Stimulated activated CD4-positive, alpha-beta T cell treated with anti-CD3 and anti-CD28 coated beads, Interleukin-4, amount 100 ng/mL, for 24 hours (primary cell): ENCODE results near the gene RBMS1.

Experiments used
- DNase-seq: peaks from one replicate; pipeline ENCODE4 v3.0.0-alpha.2; 2020

RBMS1 gene

DNA sequence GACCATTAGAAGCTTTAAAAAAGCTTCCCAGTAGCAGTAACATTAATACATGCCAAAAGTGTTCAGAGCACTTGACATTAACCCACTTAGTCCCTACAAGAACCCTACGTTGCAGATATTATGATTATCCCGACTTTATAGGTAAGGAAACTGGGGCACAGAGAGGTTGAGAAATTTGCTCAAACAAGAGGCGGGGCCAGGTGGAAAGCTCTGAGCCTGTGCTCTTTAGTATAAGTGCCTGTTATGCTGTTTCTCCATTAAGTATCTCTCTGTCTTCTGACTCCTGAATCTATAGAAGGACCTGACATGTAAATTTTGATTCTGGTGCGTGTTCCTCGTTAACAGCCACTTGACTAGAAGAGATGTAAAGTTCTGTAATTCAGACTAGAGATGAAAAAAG, 139.8 kb downstream of the RBMS1 start:
- no peak for DNase-seq

DNA sequence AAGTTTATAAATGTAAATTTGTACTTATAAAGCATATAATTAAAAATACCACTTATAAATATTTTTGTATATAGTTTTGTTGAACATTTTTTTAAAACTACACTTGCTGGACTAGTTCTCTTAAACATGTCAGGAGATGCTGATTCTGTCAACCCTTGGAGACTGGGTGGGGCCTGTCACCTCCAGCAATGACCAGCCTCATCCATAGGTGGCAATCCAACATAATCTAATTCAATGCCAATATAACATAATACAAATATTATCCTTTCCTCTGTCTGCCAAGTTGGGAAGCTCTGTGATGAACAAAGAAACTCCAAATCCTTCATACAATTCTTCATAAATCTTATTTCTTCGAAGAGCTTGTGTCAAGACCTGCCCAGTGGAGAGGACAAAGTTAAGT, 140.4 kb downstream of the RBMS1 start:
- DNase-seq: peak; percentile 32

DNA sequence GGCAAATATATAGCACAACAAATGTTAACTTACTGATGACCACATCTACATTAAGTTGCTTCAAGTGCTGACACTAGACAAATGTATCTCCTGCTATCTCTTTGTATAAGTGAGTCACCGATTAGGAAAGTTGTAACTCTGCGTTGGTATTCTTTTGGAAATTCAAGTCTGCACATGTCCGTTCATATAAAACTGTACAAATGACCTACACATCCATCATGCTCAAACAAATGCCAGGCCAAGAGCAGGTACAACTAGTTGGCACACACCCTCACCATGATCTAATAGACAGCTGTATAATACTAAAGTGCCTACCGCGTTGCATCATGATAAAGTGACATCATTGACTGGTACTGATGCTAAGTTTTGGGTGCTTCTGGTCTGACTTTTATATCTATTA, 141.1 kb downstream of the RBMS1 start:
- no peak for DNase-seq

DNA sequence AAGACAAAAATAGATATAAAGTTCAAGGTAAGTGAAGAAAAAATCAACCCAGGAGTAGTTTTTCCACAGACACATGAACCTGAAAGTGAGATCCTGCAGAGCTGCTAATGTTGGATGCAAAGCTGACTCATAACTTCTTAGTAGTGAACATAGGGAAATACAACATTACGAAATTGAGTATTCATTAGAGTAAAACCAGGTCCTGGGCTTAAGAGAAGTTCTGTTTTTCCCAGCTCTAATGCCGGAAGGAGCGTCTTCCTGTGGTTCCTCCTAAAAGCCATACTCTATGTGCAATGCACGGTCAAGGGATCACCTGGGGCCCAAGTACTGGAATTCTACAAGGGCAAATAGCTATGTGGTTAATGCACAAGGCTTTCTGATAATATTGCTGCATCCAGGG, 141.7 kb downstream of the RBMS1 start:
- no peak for DNase-seq

DNA sequence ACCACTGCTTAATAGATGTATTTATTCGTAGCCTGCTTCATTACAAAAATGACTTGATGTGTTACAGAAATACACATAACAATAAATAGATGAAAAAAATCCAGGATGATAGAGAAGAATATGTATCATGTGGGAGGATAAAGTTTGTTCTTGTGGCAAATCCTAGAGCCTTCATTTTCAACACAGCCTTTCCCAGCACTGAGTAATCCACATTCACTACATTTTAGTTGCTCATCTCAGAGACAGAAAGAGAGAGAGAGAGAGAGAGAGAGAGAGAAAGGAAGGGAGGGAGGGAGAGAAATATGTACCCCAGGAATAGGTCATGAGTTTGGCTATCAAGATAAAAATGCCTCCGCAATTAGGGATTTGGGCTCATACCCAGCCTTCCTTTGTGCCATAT, 144.3 kb downstream of the RBMS1 start:
- no peak for DNase-seq

DNA sequence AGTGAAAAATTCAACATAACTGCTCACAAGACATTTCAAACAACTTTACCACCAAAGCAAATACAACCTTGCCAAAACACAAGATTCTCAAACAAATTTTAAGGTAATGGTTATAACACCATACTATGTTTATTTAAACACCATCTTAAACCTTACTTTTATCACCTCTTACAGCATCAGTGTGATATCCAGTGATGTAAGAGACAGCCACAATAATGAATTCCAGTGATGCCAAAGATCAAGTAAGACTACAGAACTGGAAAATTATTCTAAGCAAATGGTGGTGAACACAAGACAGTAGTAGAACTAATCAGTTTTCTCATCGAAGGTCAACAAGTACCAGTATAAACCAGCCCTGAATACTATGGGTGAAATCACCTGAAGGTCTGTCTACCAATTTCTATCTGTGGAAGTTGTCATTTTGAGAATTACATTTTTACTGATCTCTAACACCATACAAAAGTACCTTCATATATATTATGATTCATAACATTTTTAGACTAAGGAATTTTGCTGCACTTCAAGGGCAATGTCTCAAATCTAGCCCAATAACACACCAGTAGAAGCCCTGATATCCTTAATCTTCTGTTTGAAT, 146.2 kb downstream of the RBMS1 start:
- DNase-seq: no peak

DNA sequence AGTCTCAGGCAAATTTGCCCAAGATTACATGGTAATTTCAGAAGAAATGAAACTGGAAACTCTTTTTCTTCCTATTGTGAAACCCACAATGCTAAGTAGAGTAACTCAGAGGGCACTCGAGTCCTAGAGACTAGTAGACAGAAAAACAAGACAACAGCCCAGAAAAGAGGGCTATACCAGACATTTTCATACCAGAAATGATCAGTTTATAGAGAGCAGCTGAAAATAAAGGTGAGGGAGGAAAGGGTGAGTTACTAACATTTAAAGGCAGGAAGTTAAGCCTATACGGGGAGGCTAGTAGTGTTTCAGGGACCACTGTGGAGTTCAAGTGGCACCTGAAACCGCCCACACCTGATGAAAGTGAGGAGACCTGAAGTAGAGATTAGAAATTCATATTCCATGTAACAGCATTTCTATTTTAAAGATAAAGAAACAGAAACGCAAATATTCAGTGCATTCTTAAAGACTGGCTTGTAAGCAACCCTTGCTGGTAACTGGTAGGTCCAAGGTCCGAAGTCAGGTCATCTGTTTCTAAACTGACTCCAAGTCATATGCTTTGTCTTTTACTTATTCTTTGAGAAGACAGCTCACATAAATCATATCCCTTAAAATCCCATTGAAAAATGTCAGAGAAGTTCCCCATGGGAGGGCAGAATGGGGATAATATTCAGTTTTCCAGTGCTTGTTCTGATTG, 148.4 kb downstream of the RBMS1 start:
- no peak for DNase-seq

DNA sequence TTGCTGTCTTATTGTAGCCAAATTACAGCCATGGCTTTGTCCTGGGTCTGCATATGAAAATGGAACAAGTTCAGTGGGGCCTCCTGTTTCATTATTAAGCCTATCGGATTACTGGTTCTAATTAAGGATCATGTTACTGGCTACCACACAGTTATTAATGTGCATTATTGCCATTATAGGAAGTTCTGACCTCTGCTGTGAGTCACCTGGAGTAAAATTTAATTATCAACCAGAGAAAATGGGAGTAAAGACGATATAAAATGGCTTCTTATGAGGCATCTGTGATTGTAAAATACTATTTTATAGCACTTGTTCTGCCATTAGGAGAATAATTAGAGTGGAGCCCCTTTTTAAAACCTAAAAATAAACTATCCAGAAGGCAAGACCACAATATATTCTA, 150.2 kb downstream of the RBMS1 start:
- no peak for DNase-seq

DNA sequence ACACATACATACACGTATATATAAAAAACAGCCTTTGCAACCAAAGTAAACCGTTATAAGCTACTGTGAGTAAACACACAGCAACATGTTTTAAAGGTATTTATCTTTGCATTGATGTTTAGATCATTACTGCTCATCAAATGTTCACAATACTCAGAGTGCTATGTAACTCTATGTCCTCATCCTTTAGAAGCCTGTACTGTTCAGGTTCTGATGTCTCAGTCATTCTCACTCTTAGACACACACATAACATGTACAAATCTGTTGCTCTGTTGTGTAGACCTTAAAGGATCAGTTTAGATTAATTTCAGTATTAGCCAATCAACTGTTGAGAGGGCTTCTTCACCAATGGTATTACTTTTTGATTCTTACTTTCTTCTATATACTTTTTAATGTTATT, 153.9 kb downstream of the RBMS1 start:
- DNase-seq: no peak

DNA sequence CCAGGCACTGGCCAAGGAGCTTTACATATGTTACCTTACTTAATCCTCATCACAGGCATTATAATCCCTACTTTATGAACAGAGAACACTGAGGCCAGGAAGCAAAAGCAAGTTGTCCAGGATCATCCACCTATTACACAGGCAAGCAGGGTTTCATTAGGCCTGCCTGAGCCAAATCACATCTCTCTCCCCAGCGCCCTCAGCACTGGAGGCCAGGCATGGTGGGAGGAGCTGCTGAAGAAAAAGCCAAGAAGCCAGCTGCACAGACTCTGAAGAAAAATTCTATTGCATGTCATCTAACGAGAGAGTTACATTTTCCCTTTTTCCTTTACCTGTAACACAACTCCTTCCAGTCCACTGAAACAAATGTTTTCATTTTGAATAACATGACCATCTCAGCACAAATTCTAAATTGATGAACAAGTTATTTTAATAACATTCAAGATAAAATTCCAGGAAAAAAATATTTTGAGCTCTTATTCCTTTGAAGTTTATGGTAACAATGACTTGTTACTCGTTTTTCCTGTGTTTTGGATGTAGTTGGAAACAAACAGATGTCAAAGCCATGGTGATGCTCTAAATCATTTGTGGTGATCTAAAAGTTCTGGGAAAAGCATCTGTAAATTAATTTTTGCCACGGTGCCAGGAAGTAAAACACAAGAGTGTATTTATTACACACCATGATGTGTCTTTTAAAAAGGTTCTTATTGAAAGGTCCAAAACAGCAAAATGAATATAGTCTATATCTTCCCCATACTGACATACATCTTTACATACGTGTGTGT, 154.5 kb downstream of the RBMS1 start:
- no peak for DNase-seq

DNA sequence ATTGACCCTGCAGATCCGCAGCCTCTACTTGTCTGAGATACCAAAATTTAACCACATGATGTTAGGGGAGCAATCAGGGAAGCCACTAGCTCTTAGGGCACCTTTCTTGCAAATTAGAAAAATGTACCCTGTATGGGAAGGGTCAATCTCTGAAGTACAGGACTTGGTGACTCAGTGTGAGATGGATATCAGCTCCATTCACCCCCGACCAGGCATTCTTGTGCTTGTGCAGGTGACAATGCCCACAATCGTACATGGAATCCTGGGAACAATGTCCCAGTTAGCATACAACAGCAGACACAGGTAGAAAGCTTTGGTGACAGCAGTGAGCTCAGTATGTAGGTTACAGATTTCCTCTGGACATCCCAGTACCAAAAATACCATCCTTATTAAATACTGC, 155.9 kb downstream of the RBMS1 start:
- no peak for DNase-seq

DNA sequence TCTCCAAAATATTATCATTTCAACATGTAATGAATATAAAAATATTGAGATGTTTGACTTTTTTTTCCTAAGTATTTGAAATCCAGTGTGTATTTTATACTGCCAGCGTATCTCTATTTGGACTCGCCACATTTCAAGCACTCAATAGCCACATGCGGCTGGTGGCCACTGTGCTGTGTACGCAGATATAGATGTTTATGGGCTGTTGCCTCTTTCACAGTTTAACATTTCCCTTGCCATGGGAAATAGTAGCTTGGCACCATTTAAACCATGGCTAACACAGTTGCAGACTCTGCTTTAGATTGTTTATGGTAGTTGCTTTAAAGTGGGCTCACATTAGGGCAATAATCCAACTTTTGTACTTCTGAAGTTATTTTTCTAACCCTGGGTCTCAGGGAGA, 157.0 kb downstream of the RBMS1 start:
- DNase-seq: no peak

DNA sequence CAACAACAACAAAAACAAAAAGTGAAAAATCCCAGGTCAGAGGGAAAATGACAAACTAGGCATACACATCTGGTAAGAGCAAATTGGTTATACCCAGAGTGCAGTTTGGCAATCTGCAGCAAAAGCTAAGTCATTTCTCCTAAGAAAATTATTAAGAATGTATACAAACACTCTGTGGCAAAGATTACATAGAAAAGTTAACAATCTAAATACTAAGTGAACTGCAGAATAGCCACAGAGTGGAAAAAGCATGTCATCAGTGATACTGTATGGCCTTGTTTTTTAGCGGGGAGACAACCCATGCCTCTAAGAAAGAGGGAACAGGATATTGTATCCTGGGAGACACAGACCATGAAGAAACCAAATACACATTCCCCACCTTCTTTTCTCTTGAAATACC, 157.5 kb downstream of the RBMS1 start:
- DNase-seq: no peak

DNA sequence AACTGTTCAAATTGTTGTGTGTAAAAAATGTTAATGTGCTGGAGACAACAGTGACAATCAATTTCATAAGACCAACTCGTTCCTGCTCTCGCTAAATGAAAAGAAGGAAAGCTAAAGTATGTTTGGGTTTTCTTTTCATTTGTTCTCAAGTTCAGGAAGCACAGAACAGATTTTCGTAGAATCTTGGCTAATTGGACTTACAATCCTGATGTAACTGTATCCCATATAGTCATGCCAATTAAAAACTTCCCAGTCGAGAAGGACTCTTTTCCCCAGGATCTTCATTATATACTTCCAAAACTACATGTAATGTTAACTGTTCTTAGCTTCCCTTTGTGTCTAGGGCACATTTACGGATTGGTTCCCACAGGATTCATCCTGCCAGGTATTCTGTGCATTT, 158.2 kb downstream of the RBMS1 start:
- DNase-seq: no peak

DNA sequence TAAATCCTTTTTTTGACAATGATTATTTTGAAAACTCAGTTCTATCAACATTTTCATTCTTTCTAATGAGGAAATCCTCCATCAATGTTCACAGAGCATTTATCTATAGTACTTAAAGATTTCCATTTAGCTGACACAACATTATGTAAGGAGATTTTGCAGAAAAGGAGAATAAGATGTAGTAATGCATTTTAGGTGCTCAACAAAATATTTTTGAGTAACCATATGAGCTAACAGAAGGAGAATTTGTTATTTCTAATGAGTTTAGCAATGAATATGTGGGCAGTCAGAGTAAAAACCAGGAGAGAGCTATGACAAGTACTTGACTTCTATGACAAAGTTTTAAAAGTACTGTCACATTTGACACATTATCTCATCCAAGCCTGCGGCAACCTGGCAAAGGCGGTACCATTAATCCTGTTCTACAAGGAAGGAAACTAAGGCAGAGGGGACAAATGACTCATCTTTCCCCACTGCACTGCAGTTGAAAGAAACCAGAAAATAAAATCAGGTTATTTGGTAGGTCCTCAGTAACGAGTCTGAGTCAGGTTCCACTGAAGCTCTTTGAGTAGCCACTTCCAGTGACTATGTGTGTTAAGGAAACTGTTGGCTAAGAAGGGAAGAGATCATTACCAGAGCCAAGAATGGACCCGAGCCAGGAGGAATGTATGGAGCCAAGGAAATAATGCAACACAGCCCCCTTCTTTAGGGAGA, 159.4 kb downstream of the RBMS1 start:
- DNase-seq: peak; percentile 24

DNA sequence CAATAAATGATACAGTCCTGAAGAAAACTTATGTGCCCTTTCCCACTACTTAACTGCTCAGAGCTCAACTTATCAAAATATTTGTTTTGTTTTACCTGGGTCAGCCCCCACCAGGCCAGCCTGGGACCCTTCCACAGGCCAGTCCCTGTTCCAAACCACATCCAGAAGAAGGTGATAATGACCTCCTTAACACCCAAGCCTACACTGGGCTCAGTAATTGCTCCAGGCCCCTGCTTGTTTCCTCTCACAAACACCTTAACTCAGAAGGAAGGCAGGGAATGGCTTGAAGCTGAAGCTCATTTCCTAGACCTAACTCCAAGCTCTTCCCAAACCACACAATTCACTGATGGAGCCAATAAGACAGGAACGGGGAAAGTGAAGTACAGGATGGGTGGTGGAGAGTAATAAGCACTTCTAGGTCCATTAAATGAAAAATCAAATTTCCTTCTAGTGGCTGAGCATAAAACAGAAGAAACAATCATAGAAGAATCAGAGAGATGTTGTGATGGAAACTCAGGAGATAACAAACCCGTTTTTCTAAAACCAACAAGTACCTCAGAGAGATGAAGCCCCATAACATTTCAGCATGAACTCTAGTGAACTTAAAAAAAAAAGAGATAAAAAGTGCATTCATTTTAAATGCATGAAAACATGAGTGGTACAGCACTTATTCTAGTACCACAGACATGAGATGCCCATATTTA, 160.1 kb downstream of the RBMS1 start:
- no peak for DNase-seq

DNA sequence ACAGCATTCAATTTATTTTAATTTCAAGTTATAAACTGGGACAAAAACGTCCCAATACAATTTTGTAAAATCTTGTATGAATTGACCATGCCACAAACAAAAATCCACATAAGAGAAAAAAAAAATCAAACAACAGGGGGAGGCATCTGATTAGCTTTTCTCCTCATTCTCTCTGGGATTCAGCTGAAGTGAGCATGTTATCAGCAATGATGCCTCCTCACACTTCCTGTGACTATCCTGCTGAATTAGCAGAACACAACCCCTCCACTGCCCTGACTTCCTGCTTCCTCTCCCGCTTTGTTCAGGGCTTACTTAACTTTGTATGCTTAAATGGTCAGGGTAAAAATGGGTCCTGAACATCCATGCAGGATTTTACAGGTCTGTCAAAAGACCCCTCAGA, 161.3 kb downstream of the RBMS1 start:
- DNase-seq: peak; percentile 20

DNA sequence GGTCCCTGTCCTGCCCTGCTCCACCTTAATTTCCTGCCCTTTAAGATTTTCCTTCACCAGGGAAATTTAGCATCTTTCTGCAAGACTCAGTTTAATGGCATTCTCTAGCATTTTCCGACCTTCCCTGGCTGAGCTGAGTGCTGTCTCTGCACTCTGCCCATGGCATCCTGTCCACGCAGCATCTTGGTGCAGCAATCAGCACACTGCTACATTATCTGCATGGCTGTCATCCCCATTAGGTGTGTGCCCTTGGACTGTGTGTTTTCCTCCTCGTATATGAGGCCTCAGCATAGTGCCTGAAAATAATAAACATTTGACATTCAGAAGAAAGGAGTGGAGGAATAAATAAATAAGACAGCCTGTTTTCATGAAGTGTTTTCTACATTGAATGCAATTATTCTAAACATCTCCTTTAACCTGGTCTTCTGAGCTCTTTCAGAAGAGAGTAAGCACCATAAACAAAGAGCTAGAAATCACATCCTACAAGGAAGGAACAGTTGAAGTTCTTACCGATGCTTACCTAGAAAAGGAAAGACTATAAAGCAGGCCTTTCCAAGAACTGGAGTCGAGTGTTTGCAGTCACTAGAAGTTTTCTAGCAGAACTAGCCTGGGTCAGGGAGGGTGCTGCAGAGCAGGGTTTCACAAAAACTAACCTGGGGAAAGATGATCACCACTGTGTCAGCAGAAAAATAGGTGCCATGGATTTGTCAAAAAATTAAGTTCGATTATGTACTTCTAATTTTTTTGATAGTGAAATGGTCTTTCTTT, 162.2 kb downstream of the RBMS1 start:
- no peak for DNase-seq

DNA sequence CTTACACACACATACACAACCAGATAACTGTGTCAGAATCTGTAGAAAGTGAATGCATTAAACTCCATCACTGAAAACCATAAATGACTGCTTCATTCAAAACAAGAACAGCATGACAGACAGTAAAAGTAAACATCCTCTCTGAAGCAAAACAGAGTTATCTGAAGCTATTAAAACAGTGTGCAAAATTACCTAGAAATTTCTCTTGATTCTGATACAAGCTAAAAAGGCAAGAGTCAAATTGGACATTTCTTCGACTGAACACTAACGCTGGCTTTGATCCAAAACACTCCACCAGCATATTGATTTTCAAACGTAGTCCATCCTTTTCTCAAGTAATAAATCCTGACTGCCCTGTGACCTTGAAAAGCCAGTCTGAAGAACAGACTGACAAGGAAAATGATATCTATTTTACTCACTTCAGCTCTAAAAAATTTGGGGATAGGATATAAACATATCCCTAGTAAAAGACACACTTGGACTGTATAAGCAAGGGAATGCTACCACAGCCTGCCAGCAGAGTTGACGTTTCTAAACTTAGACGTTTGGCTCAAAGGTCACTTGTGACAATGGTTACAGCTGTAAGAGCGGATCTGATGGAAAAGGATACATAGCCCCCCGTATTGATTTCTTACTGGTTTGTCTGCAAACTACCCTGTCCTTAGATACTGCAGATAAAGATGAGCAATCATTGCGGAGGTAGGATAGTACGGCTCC, 164.6 kb downstream of the RBMS1 start:
- DNase-seq: no peak

DNA sequence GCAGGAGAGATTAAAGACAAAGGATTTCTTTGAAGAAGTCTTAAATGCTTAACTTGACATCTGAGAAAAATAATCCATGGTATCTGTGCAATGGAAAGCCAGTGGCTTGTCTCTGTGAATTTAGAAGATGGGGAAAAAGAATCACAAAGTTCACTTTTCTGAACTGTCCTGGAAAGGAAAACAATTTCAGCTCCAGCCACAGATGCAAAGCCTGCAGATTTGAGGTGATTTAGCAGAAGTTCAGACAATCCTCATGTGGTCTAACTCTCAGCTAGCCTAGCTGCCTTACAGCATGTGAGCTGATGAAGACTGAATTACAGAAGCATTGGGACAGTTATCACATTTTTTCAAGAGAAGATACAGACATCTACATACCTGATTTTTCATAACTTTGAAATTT, 166.8 kb downstream of the RBMS1 start:
- no peak for DNase-seq

DNA sequence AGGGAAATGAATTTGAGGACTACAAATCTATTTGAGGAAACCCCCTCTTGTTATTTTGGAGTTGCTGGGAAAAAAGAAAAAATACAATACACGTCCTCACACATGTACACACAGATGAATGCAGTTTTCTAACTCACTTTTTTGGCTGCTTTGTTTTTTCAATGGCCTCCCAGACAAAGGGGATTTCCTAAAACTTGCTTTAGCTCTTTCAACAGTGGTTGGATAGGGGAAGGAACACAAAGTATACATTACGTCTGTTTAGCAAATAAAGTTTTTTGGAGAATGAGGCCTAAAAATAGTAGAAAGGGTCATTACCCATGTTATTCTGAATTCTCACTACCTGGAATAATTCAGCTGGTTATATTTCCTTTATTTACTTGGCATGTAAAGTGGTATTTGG, 168.2 kb downstream of the RBMS1 start:
- DNase-seq: no peak

DNA sequence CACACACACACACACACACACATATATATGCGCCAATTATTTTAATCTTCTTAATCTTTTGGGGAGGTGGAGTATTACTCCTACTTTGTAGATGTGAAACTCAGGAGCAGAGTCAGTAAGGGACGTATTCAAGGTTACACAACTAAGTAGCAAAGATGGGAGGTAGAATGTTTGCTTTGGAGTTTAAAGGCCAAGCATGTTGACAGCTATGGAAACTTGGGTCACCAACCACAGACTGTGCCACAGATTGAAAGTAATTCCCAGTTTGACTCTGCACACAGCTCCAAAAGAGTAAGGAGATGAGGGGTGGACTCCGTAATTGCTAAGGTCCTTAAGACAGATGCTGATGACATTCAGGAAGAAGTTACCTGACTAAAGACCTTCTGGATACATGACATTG, 168.7 kb downstream of the RBMS1 start:
- no peak for DNase-seq
